ENCODE data around the gene MED27.

Gene MED27

DNA sequence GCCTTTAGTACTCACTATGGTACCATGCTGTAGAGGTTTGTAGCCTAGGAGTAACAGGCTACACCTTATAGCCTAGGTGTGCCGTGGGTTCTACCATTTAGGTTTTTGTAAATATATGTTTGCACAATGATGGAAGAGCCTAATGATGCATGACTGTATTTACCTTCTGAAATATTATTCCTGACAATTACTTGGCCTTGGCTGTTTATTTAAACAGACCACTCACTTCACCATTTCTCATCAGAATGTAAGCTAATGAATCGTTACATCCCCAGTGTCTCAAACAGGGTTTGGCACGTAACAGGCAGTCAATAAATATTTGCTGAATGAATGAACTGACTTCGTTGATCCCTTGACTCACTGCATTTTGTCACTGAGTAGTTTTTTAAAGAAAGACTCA lies 93.1 kb downstream of the MED27 start:
- H3K27ac Mint-ChIP-seq, result no peak overlapping the region
- H3K36me3 Mint-ChIP-seq (ENCODE audit: low read depth), result no peaks in the 10 kb centered on the region
- H3K4me3 Mint-ChIP-seq, result no peak overlapping the region
- H3K27me3 Mint-ChIP-seq (ENCODE audit: low read depth, poor library complexity), result peaks cover 7% of the 10 kb centered on the region
- H3K4me1 Mint-ChIP-seq, result peaks cover 16% of the 10 kb centered on the region
- no peak for DNase-seq
- TF ChIP-seq CTCF (IDR thresholded peaks at IDR 0.05), result no peak
- H3K9me3 Mint-ChIP-seq, result no peaks in the 10 kb centered on the region

GRCh38 chr9:131986089-131986488 lies 93.6 kb downstream of the MED27 start:
- peaks cover 21% of the 10 kb centered on the region for H3K4me1 Mint-ChIP-seq
- no peak overlapping the region for H3K4me3 Mint-ChIP-seq
- peaks cover 7% of the 10 kb centered on the region for H3K27me3 Mint-ChIP-seq (ENCODE audit: low read depth, poor library complexity)
- no peaks in the 10 kb centered on the region for H3K9me3 Mint-ChIP-seq
- TF ChIP-seq CTCF (IDR thresholded peaks at IDR 0.05), result no peak
- no peak overlapping the region for H3K27ac Mint-ChIP-seq
- DNase-seq, result no peak
- H3K36me3 Mint-ChIP-seq (ENCODE audit: low read depth), result no peaks in the 10 kb centered on the region

DNA sequence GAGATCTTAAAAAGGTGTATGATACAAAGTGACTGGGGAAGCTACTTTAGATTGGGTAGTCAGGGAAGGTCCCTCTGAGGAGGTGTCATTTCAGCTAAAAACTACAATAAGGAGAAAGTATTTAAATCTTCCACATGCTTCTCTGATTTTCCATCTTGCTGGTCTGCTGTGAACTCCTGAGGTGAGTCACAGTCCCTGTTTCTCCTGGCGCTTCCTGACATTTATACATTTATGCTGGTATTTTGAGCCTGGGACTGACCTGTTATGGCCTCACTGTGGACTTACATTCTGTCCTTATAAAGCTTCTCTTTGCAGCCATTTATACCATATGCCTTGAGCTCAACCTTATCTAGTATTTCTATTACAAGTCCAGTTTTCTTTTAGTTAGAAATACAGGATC lies 95.1 kb downstream of the MED27 start:
- peaks cover 7% of the 10 kb centered on the region for H3K27me3 Mint-ChIP-seq (ENCODE audit: low read depth, poor library complexity)
- peaks cover 31% of the 10 kb centered on the region for H3K4me1 Mint-ChIP-seq
- H3K27ac Mint-ChIP-seq, result no peak overlapping the region
- no peak overlapping the region for H3K4me3 Mint-ChIP-seq
- H3K9me3 Mint-ChIP-seq, result no peaks in the 10 kb centered on the region
- no peak for DNase-seq
- TF ChIP-seq CTCF (IDR thresholded peaks at IDR 0.05), result no peak
- no peaks in the 10 kb centered on the region for H3K36me3 Mint-ChIP-seq (ENCODE audit: low read depth)

GRCh38 chr9:131982671-131983239 lies 96.9 kb downstream of the MED27 start:
- TF ChIP-seq CTCF (IDR thresholded peaks at IDR 0.05), result no peak
- peaks cover 3% of the 10 kb centered on the region for H3K27me3 Mint-ChIP-seq (ENCODE audit: low read depth, poor library complexity)
- no peaks in the 10 kb centered on the region for H3K36me3 Mint-ChIP-seq (ENCODE audit: low read depth)
- DNase-seq, result no peak
- H3K4me3 Mint-ChIP-seq, result no peak overlapping the region
- no peak overlapping the region for H3K27ac Mint-ChIP-seq
- H3K9me3 Mint-ChIP-seq, result no peaks in the 10 kb centered on the region
- peaks cover 31% of the 10 kb centered on the region for H3K4me1 Mint-ChIP-seq

- no peak for TF ChIP-seq CTCF (IDR thresholded peaks at IDR 0.05)
- DNase-seq, result no peak
- no peaks in the 10 kb centered on the region for H3K36me3 Mint-ChIP-seq (ENCODE audit: low read depth)
- H3K27ac Mint-ChIP-seq, result no peak overlapping the region
- peaks cover 30% of the 10 kb centered on the region for H3K4me1 Mint-ChIP-seq
- H3K27me3 Mint-ChIP-seq (ENCODE audit: low read depth, poor library complexity), result peaks cover 3% of the 10 kb centered on the region
- H3K4me3 Mint-ChIP-seq, result no peak overlapping the region
- H3K9me3 Mint-ChIP-seq, result no peaks in the 10 kb centered on the region
Observed at GRCh38 chr9:131982102-131982501, 97.6 kb downstream of the MED27 start.

- Mint-ChIP-seq H3K27me3 (ENCODE audit: low read depth, poor library complexity) (peaks cover 3% of the 10 kb centered on the region), H3K4me1 (peaks cover 35% of the 10 kb centered on the region), H3K9me3 (no peaks in the 10 kb centered on the region), H3K27ac (peak overlapping the region; percentile 76), H3K36me3 (ENCODE audit: low read depth) (no peaks in the 10 kb centered on the region), H3K4me3 (peak overlapping the region; percentile 40)
- TF ChIP-seq CTCF (IDR thresholded peaks at IDR 0.05), result no peak
- DNase-seq, result peak; percentile 16
Observed at GRCh38 chr9:131981116-131981776, 98.4 kb downstream of the MED27 start.
